ENCODE measurements around the gene MMAB.

DNA sequence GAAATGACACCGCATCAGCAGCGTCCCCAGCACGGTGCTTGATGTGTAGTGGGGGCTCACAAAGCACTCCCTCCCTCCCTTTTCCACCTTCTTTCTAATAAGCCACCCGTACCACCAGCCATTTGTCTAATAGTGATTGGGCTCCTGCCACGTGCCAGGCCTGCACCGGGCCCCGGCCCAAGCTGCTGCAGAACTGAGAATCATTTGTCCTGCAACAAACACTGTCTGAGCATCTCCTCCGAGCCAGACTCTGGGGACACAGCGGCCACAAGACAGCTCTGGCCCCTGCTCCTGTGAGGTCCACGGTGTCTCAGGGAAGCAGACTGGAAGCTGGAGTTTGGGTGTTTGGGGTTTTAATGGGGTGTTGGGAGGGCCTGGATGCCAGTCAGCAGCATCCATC lies 44.2 kb upstream of the MMAB start:
- TF ChIP-seq, protein P1, sequence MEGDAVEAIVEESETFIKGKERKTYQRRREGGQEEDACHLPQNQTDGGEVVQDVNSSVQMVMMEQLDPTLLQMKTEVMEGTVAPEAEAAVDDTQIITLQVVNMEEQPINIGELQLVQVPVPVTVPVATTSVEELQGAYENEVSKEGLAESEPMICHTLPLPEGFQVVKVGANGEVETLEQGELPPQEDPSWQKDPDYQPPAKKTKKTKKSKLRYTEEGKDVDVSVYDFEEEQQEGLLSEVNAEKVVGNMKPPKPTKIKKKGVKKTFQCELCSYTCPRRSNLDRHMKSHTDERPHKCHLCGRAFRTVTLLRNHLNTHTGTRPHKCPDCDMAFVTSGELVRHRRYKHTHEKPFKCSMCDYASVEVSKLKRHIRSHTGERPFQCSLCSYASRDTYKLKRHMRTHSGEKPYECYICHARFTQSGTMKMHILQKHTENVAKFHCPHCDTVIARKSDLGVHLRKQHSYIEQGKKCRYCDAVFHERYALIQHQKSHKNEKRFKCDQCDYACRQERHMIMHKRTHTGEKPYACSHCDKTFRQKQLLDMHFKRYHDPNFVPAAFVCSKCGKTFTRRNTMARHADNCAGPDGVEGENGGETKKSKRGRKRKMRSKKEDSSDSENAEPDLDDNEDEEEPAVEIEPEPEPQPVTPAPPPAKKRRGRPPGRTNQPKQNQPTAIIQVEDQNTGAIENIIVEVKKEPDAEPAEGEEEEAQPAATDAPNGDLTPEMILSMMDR (IDR thresholded peaks at IDR 0.05 in 2 of 3, conservative IDR thresholded peaks at IDR 0.05 in 1 of 3; ENCODE audit: borderline replicate concordance in 1 of 3, insufficient read depth in 1 of 3, low read depth in 2 of 3, low read length in 2 of 3) = no peak
- TF ChIP-seq TCF7L2 (IDR thresholded peaks at IDR 0.05; ENCODE audit: borderline replicate concordance, extremely low read depth, insufficient read depth, insufficient read length) (no peak), EZH2 (IDR thresholded peaks at IDR 0.05) (no peak)
